ENCODE data around the gene FEZF2.

Gene FEZF2

DNA sequence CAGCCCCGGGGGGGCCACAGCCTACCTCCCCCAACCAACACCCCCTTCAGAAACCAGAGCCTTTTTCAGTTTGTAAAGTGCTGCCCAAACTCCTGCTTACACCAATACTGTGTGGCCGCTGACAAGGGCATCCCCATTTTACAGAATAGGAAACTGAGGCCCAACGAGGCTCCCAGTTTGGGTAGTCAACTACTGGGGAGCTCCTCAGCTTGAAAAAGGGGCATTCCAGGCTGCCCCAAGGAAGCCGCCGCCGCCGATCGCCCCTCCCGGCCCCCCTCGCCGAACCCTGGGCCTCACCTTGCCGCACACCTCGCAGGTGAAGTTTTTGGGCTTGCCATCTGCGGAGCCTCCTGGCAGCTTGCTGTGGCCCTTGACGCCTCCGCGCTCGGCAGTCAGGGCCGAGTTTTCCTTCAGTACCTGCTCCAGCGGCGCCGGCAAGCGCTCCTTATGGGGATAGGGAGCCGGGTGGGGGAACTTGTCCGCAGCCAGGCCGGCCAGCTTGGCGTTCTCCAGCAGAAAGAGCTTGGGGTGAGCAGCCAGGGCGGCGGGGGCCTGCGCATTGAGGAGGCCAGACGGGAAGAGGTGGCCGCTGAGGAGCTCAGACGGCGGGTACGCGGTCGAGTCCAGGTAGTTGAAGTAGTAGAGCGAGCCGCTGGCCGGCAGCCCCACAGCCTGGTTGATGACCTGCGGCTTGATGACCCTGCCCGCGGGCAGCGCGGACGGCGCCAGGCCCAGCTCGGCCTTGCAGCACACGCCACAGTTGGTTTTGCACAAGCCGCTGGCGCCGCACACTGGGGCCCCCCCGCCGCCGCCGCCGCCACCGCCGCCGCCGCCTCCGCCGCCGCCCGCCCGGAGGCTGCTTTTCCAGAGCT, 1.4 kb downstream of the FEZF2 start:
- DNase-seq: no peak

- no peak for DNase-seq
Observed at GRCh38 chr3:62370858-62371719, 2.3 kb downstream of the FEZF2 start.

GRCh38 chr3:62370112-62370857, 3.1 kb downstream of the FEZF2 start:
- no peak for DNase-seq

DNA sequence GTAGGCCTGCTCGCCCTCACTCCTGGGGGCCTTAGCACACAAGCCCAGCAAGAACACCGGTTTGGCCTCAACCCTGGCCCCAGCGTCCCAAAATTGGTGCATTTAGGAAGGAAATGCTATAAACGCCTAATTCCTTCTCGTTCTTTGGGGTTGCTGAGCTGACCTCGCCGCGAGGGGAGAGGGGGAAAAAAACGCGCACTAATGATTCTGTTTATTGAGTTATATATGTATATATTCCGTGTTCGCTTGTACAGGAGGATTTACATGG, 3.9 kb downstream of the FEZF2 start:
- DNase-seq: no peak

- no peak for DNase-seq
Observed at GRCh38 chr3:62368705-62369475, 4.5 kb downstream of the FEZF2 start.

DNA sequence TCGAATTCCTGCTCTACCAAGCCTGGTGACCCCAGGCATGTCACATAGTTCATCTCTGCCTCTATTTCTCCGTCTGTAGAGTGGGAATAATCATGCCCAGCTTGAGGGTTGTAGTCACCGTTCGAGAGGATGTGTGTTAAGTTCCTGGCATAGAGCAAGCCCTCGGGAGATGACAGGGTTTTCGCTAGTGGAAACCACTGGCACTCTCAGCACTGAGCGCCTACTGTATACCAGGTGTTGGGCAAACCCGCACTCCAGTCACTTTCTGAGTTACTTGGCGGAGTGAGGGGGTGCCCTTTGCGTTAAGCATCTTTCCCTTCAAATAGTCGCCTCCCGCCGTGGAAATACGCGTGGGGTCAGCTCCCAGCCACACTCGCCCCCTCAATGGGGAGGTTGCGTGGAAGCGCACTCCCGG, 5.1 kb downstream of the FEZF2 start:
- no peak for DNase-seq

- no peak for DNase-seq
Observed at GRCh38 chr3:62367763-62368195, 5.6 kb downstream of the FEZF2 start.

- no peak for DNase-seq
Observed at GRCh38 chr3:62366126-62366484, 7.2 kb downstream of the FEZF2 start.

- DNase-seq: no peak
Observed at GRCh38 chr3:62365391-62366125, 7.8 kb downstream of the FEZF2 start.

- no peak for DNase-seq
Observed at GRCh38 chr3:62364191-62364590, 9.2 kb downstream of the FEZF2 start.

DNA sequence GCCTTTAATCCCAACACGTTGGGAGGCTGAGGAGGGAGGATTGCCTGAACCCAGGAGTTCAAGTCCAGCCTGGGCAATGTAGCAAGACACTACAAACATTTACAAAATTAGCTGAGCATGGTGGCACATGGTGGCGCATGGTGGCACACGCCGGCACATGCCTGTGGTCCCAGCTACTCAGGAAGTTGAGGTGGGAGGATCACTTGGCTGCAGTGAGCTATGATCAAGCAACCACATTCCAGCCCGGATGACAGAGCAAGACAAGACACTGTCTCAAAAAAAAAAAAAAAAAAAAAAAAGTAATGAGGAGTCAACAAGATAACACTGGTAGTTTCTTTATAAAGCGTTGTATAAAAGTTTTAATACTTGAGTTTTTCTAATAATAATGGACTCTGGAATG, 10.1 kb downstream of the FEZF2 start:
- no peak for DNase-seq

DNA sequence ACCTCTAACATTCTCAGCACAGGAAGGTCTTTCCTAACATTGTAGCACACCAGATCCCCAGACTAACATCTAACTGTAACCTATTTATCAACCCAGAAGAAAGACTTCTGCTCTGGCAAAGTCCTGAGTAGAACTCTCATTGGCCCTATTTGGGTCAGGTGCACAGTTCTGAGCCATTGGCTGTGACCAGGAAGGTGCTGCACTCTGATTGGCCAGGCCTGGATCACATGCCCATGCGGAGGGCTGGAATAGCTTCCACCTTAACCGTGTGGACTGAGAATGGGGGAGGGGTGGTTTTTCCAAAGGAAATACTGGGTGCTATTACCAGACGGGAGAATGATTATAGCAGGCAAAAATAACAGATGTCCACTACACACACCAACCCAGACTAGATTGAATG, 11.5 kb downstream of the FEZF2 start:
- DNase-seq: no peak

GRCh38 chr3:62361261-62361660, 12.1 kb downstream of the FEZF2 start:
- DNase-seq: no peak

DNA sequence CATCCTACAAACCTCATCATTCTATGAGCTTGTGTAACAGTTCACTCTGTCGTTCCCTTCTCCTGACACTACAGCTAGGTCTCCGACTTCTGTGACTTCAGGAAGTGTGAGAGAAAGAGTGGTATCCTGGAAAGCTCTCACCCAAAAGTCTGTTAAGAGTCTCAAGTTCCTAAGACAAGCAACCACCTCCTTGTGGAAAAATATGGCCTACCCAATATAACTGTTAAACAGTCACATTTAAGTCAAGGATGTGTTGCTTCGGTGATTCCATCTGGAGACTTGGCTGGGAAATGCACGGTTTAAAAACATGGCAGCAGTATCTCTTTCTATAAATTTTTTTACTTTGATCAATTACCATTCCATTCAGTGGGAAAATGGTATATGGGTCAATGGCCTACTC, 13.8 kb downstream of the FEZF2 start:
- no peak for DNase-seq

DNA sequence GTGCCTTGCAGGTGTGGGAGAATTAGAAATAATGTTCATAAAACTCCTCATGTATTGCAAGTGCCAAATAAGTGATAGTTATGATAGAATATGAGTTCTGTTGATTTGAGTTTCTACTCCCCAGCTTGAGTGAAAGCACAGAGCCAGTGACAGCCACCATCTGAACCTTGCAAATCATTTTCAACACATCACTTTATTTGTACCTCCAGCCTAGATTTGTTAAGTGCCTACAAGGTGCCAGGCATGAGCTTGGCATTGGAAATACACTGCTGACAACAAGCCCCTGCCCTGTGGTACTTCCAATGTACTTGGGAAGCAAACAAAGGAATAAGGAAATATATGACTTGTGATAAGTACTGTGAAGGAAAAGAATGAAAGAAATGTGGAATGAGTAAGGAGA, 17.0 kb downstream of the FEZF2 start:
- no peak for DNase-seq

GRCh38 chr3:62355703-62356102, 17.6 kb downstream of the FEZF2 start:
- no peak for DNase-seq

GRCh38 chr3:62343755-62344154, 29.6 kb downstream of the FEZF2 start:
- no peak for DNase-seq

DNA sequence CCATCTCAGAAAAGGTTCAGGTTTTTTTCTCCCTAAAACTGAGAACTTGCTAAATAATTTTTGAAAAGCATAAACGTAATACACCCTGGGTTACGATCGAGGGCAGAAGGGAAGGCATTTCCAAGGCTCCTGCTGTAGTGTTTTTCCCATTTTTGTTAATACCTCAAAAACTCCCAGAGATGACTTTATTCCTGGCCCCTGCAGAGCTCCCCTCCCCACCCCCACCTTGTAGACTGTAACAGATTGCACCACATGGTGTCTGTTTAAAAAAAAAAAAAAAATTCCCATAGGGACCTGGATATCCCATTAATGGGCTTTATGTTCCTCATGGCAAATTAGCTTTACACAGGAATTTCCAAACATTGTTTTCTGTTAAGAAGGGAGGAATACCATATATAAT, 38.2 kb downstream of the FEZF2 start:
- no peak for DNase-seq

DNA sequence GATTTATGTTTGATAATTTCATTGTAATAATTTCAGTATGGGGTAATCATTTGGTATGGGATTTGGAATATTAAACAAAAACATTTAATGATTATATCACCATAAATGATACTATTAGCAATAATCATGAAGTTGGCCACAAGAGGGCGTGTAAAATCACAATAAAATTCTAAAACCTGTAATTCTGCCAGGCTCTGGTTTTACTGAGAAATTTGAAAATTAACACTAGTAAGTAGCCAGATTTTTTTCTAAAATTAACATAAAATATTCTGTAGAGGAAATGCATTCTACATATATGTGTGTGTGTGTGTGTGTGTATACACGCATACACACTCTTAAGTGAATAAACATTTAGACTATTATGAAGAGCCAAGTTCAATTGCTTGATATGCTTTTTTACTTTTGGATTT, 40.5 kb downstream of the FEZF2 start:
- no peak for DNase-seq

- DNase-seq: no peak
Observed at GRCh38 chr3:62332017-62332416, 41.3 kb downstream of the FEZF2 start.

- DNase-seq: no peak
Observed at GRCh38 chr3:62329971-62330370, 43.4 kb downstream of the FEZF2 start.

- no peak for DNase-seq
Observed at GRCh38 chr3:62325896-62326295, 47.5 kb downstream of the FEZF2 start.
